Measurements from ENCODE around the gene SRM. TPM values are rescaled to one million over a fixed set of nuclear protein-coding genes. Genes with fewer than 3 reads are reported as not detected.
"Not testable (repeated sequence)": the region's sequence is repeated elsewhere in the genome, so short reads cannot be mapped to it uniquely, and the experiment has no call there.

Gene SRM
- total RNA-seq (29.6 TPM), polyA plus RNA-seq (10 to 100 TPM; 61.7 to 89.6 (median 76.5) TPM)

DNA sequence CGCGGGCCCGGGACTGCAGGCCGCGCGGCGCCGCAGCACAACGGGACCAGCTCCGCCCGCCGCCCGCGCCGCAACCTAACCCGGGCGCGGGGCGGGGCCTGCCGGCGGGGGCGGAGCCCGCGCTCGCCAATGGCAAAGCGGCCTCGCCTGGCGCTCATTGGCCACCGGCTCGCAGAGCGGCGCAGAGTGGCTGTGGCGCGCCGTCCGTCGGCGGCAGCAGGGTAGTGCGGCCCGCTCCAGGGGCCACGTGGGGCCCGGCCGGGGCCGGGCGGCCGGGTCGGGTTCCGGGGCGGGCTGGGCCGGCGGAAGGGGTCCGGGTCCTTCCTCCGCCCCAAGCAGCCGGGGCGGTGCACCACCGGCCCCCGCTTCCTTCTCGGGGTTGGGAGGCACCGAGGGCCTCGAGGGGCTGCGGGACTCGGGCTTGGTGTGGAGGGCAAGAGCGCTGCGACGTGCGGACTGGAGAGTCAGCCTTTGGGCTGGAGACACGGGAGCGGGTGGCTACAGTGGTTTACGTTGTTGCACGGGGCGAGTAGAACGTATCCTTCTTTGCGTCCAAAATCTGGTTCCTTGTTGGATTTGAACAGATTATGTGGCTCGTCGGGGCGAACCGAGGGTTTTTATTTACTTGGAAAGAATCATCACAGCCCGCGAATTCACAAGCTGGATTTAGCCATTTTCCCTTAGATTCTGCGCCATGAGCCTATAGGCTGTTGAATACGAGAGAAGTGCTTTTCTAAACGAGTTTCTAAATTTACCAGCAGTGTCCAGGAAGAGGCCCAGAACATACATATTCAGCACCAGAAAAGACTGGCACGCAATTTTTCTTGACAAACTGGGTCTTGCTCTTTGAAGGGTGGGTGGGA, at the start of gene SRM:
Gene SRM (minus strand): TSS at position 51 of the 863 bp plus-strand sequence. CDS start 75 bp downstream, outside the sequence.
- H3K9me3 ChIP-seq (ENCODE audit: control insufficient read depth in 2 of 2, low read length in 2 of 2), result no peaks in the 10 kb centered on the region
- ATAC-seq (ENCODE audit: low read depth in 2 of 2), result peak; percentile 96
- Mint-ChIP-seq H3K4me1 (peaks cover 7 to 44% (median 17%) of the 10 kb centered on the region in 4 donors), H3K27me3 (no peaks in the 10 kb centered on the region), H3K36me3 (peaks cover 4% of the 10 kb centered on the region), H3K27ac (peak within 1 kb of the TSS; percentile 90 to 95 (median 93)), H3K4me3 (peak within 1 kb of the TSS; percentile 84 to 94 (median 92)), H3K9me3 (no peaks in the 10 kb centered on the region)
- H3K27me3 ChIP-seq (ENCODE audit: control insufficient read depth, insufficient read depth, low read length), result no peaks in the 10 kb centered on the region
- H3K4me1 ChIP-seq (ENCODE audit: control insufficient read depth, insufficient read depth, low read length, poor library complexity, severe bottlenecking), result peaks cover 21% of the 10 kb centered on the region
- peak within 1 kb of the TSS; percentile 72 for H3K27ac ChIP-seq (ENCODE audit: insufficient read depth, low read length, poor library complexity, severe bottlenecking)
- peak within 1 kb of the TSS; percentile 94 for H3K4me3 ChIP-seq (ENCODE audit: low read depth, low read length)
- peak; percentile 88 to 93 (median 89) for DNase-seq
- H3K36me3 ChIP-seq (ENCODE audit: control insufficient read depth, insufficient read depth, low read length), result peaks cover 18% of the 10 kb centered on the region

DNA sequence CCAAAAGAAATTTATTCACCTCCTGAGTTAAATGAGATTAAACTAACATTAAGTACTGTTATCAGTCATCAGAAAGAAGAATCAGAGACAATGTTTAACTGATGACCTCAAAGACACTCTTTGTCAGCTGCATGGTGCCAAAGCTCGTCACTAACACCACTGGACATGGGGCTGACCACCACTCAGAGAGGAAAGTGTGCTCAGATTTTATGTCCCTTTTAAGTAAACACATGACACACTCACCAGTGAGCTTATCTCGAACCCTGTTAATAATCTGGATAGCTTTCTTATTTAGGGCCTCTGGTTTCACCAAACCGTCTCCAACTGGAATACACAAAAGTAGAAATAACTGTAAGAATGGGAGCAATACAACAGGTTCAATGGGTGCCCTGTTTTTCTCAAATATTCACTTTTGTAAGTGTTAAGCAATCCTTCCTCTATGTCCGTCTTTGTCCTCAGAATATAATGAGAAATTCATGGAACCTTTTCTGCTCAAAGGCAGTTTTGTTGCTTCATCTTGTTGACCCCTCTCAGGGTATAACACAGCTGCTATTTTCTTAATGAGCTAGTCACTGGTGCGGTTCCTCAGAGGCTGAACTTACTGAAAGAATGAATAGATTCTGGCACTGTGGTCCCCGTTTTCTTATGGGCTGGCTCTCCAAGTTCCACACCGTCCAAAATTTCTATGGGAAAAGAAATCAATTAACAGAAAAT, 49.4 kb upstream of the SRM start:
- ATAC-seq (ENCODE audit: low read depth in 2 of 2), result no peak
- DNase-seq, result no peak
- Histone ChIP-seq H3K27ac (ENCODE audit: insufficient read depth, low read length, poor library complexity, severe bottlenecking) (no peak overlapping the region), H3K4me3 (ENCODE audit: low read depth, low read length) (no peak overlapping the region), H3K27me3 (ENCODE audit: control insufficient read depth, insufficient read depth, low read length) (no peaks in the 10 kb centered on the region), H3K9me3 (ENCODE audit: control insufficient read depth in 2 of 2, low read length in 2 of 2) (no peaks in the 10 kb centered on the region), H3K4me1 (ENCODE audit: control insufficient read depth, insufficient read depth, low read length, poor library complexity, severe bottlenecking) (no peaks in the 10 kb centered on the region), H3K36me3 (ENCODE audit: control insufficient read depth, insufficient read depth, low read length) (peaks cover 72% of the 10 kb centered on the region)
- Mint-ChIP-seq H3K4me1 (no peaks in the 10 kb centered on the region), H3K27ac (no peak overlapping the region), H3K9me3 (no peaks in the 10 kb centered on the region), H3K36me3 (peaks cover 51% of the 10 kb centered on the region), H3K27me3 (no peaks in the 10 kb centered on the region), H3K4me3 (no peak overlapping the region)

DNA sequence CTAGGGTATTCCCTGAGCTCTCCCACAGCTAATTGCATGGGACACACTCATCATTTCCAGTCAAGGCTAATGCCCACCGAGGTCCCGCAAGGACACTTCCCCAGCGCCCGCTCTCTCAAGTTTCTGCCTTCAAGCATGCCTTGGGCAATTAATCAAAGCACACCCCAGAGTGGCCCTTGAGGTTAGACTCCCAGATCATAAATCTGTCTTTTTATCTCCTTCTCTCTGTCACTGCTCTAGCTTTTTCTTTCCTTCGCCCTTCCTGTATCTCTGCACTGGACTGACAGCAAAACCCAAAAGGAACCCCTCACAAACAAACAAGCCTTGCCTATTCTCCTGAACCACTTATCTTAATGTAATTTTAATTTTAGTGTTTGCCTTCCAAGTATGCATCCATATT, 47.8 kb upstream of the SRM start:
- peaks cover 60% of the 10 kb centered on the region for H3K36me3 ChIP-seq (ENCODE audit: control insufficient read depth, insufficient read depth, low read length)
- DNase-seq (no peak), ATAC-seq (ENCODE audit: low read depth in 2 of 2) (no peak)
- no peaks in the 10 kb centered on the region for H3K4me1 Mint-ChIP-seq
- no peaks in the 10 kb centered on the region for H3K9me3 Mint-ChIP-seq
- H3K36me3 Mint-ChIP-seq, result peaks cover 41% of the 10 kb centered on the region
- H3K9me3 ChIP-seq (ENCODE audit: control insufficient read depth in 2 of 2, low read length in 2 of 2), result no peaks in the 10 kb centered on the region
- no peak overlapping the region for H3K4me3 Mint-ChIP-seq
- H3K27ac ChIP-seq (ENCODE audit: insufficient read depth, low read length, poor library complexity, severe bottlenecking), result no peak overlapping the region
- no peaks in the 10 kb centered on the region for H3K27me3 Mint-ChIP-seq
- no peaks in the 10 kb centered on the region for H3K27me3 ChIP-seq (ENCODE audit: control insufficient read depth, insufficient read depth, low read length)
- H3K4me3 ChIP-seq (ENCODE audit: low read depth, low read length), result no peak overlapping the region
- H3K27ac Mint-ChIP-seq, result no peak overlapping the region
- H3K4me1 ChIP-seq (ENCODE audit: control insufficient read depth, insufficient read depth, low read length, poor library complexity, severe bottlenecking), result no peaks in the 10 kb centered on the region

DNA sequence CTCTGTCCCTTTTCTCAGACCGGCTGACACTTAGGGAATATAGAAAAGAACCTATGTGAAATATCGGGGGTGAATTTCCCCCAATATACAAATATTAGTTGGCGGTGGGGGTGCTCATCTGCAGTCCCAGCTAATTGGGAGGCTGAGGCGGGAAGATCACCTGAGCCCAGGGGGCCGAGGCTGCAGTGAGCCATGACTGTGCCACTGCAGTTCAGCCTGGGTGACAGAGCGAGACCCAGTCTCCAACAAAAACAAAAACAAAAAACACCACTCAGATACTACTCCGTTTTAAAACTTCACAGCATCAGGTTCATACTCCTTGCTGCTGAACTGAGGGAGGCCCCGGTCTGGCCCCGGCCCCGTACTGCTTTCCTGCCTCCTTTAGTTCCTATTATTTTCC, 45.8 kb upstream of the SRM start:
- no peak overlapping the region for H3K4me3 Mint-ChIP-seq
- peaks cover 0 to 2% (median 0%) of the 10 kb centered on the region in 4 donors for H3K4me1 Mint-ChIP-seq
- H3K4me3 ChIP-seq (ENCODE audit: low read depth, low read length), result no peak overlapping the region
- H3K36me3 Mint-ChIP-seq, result peaks cover 30% of the 10 kb centered on the region
- ATAC-seq (ENCODE audit: low read depth in 2 of 2) (no peak), DNase-seq (no peak)
- no peaks in the 10 kb centered on the region for H3K9me3 Mint-ChIP-seq
- H3K27ac Mint-ChIP-seq, result no peak overlapping the region
- no peaks in the 10 kb centered on the region for H3K27me3 ChIP-seq (ENCODE audit: control insufficient read depth, insufficient read depth, low read length)
- peaks cover 43% of the 10 kb centered on the region for H3K36me3 ChIP-seq (ENCODE audit: control insufficient read depth, insufficient read depth, low read length)
- no peak overlapping the region for H3K27ac ChIP-seq (ENCODE audit: insufficient read depth, low read length, poor library complexity, severe bottlenecking)
- H3K27me3 Mint-ChIP-seq, result no peaks in the 10 kb centered on the region
- H3K4me1 ChIP-seq (ENCODE audit: control insufficient read depth, insufficient read depth, low read length, poor library complexity, severe bottlenecking), result no peaks in the 10 kb centered on the region
- no peaks in the 10 kb centered on the region for H3K9me3 ChIP-seq (ENCODE audit: control insufficient read depth in 2 of 2, low read length in 2 of 2)

DNA sequence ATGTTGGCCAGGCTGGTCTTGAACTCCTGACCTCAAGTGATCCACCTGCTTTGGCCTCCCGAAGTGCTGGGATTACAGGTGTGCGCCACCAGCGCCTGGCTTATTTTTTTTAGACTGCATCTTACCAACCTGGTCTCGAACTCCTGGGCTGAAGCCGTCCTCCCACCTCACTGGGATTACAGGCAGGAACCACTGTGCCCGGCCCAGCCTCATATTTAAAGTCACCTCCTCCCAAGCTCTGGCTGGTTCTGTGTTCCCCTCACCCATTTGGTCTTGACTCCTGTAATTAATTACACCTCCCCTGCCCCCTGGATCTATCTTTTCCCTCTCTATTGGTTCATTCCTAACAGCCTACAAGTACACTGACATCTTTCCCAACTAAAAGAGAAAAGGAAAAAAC, 41.5 kb upstream of the SRM start:
- DNase-seq, result no peak
- H3K27ac ChIP-seq (ENCODE audit: insufficient read depth, low read length, poor library complexity, severe bottlenecking), result no peak overlapping the region
- ATAC-seq (ENCODE audit: low read depth in 2 of 2), result no peak
- H3K27me3 Mint-ChIP-seq, result no peaks in the 10 kb centered on the region
- H3K4me1 ChIP-seq (ENCODE audit: control insufficient read depth, insufficient read depth, low read length, poor library complexity, severe bottlenecking), result peaks cover 15% of the 10 kb centered on the region
- H3K36me3 Mint-ChIP-seq, result peaks cover 6% of the 10 kb centered on the region
- H3K27me3 ChIP-seq (ENCODE audit: control insufficient read depth, insufficient read depth, low read length), result no peaks in the 10 kb centered on the region
- H3K36me3 ChIP-seq (ENCODE audit: control insufficient read depth, insufficient read depth, low read length), result peaks cover 15% of the 10 kb centered on the region
- peaks cover 7 to 22% (median 11%) of the 10 kb centered on the region in 4 donors for H3K4me1 Mint-ChIP-seq
- H3K4me3 ChIP-seq (ENCODE audit: low read depth, low read length), result no peak overlapping the region
- peak overlapping the region; percentile 50 to 84 (median 61) for H3K4me3 Mint-ChIP-seq
- no peaks in the 10 kb centered on the region for H3K9me3 Mint-ChIP-seq
- no peaks in the 10 kb centered on the region for H3K9me3 ChIP-seq (ENCODE audit: control insufficient read depth in 2 of 2, low read length in 2 of 2)
- peak overlapping the region in 1 of 3 donors; percentile 56 for H3K27ac Mint-ChIP-seq

DNA sequence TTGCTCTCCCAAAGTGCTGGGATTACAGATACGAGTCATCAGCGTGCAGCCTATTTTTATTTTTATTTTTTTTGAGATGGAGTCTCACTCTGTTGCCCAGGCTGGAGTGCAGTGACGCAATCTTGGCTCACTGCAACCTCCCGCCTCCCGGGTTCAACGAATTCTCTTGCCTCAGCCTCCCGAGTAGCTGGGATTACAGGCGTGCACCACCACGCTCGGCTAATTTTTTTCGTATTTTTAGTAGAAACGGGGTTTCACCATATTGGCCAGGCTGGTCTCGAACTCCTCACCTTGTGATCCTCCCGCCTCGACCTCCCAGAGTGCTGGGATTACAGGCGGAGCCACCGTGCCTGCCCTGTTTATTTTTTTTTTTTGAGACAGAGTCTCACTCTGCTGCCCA, 41.0 kb upstream of the SRM start:
- not testable (repeated sequence) for H3K27ac ChIP-seq (ENCODE audit: insufficient read depth, low read length, poor library complexity, severe bottlenecking); H3K9me3 Mint-ChIP-seq; H3K27me3 ChIP-seq (ENCODE audit: control insufficient read depth, insufficient read depth, low read length); ATAC-seq (ENCODE audit: low read depth in 2 of 2); H3K9me3 ChIP-seq (ENCODE audit: control insufficient read depth in 2 of 2, low read length in 2 of 2); H3K4me3 ChIP-seq (ENCODE audit: low read depth, low read length); DNase-seq; H3K36me3 Mint-ChIP-seq; H3K27ac Mint-ChIP-seq; H3K27me3 Mint-ChIP-seq
- peaks cover 15% of the 10 kb centered on the region for H3K36me3 ChIP-seq (ENCODE audit: control insufficient read depth, insufficient read depth, low read length)
- H3K4me1 ChIP-seq (ENCODE audit: control insufficient read depth, insufficient read depth, low read length, poor library complexity, severe bottlenecking), result peaks cover 15% of the 10 kb centered on the region
- H3K4me3 Mint-ChIP-seq, result peak overlapping the region; percentile 50 to 97 (median 96)
- H3K4me1 Mint-ChIP-seq, result peaks cover 7 to 22% (median 11%) of the 10 kb centered on the region in 4 donors

DNA sequence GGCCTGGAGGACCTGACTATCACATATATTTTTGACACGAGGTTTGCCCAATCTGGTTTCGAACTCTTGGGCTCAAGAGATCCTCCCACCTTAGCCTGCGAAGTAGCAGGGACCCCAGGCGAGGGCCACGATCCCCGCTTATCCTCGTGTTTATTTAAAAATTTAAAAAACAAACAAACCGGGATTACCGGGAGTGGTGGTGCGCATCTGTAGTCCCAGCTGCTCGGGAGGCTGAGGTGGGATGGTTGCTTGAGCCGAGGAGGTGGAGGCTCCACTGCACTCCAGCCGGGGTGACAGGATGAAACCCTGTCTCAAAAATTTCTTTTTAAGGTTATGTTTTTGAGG, 40.3 kb upstream of the SRM start:
- H3K36me3 Mint-ChIP-seq, result peaks cover 7% of the 10 kb centered on the region
- peak overlapping the region; percentile 92 for H3K4me3 ChIP-seq (ENCODE audit: low read depth, low read length)
- peak overlapping the region; percentile 73 for H3K27ac ChIP-seq (ENCODE audit: insufficient read depth, low read length, poor library complexity, severe bottlenecking)
- no peaks in the 10 kb centered on the region for H3K9me3 Mint-ChIP-seq
- H3K9me3 ChIP-seq (ENCODE audit: control insufficient read depth in 2 of 2, low read length in 2 of 2), result no peaks in the 10 kb centered on the region
- no peaks in the 10 kb centered on the region for H3K27me3 ChIP-seq (ENCODE audit: control insufficient read depth, insufficient read depth, low read length)
- peak overlapping the region; percentile 96 to 98 (median 96) for H3K27ac Mint-ChIP-seq
- peaks cover 7 to 22% (median 11%) of the 10 kb centered on the region in 4 donors for H3K4me1 Mint-ChIP-seq
- peaks cover 15% of the 10 kb centered on the region for H3K4me1 ChIP-seq (ENCODE audit: control insufficient read depth, insufficient read depth, low read length, poor library complexity, severe bottlenecking)
- peaks cover 17% of the 10 kb centered on the region for H3K36me3 ChIP-seq (ENCODE audit: control insufficient read depth, insufficient read depth, low read length)
- H3K4me3 Mint-ChIP-seq, result peak overlapping the region; percentile 91 to 97 (median 96)
- no peaks in the 10 kb centered on the region for H3K27me3 Mint-ChIP-seq
- ATAC-seq (ENCODE audit: low read depth in 2 of 2) (no peak), DNase-seq (no peak)
